ENCODE results near the gene SPNS2. TPM values are rescaled to one million over a fixed set of nuclear protein-coding genes. Genes with fewer than 3 reads are reported as not detected.

The SPNS2 gene
- total RNA-seq, 1 donor from 2014 or later: 0.70 TPM

DNA sequence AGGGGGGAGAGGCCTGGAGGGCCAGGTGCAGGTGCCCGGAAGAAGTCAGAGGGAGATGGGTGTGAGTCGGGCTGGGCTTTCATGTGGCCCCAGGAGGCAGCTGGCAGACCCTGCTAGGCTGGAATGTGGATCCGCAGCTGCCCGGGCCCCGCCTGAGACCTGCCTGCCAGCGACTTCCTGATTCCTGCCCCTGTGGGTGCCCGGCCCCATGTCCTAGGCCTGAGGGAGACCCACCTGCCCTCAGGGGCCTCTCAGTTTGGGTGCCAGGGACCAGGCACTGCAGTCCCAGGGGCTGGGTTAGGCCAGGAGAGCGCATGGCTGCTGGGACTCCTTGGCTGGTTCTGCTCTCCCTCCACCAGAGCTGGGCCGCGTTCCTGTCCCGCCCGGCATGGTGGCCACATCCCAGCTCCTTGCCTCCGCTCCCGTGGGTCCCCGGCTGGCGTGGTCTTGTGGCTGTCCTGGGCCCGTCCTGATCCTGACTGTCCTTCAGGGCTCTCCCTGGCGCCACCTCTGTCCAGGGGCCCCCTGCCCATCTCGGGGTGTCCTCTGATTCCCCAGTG, 22.1 kb upstream of the SPNS2 start:
- H3K27me3 Mint-ChIP-seq (ENCODE audit: low read depth): peaks cover 8% of the 10 kb centered on the region
- peaks cover 18% of the 10 kb centered on the region for H3K4me1 Mint-ChIP-seq (ENCODE audit: low read depth)
- H3K9me3 Mint-ChIP-seq (ENCODE audit: low read depth): no peaks in the 10 kb centered on the region
- no peak for DNase-seq (ENCODE audit: low spot score)
- H3K36me3 Mint-ChIP-seq (ENCODE audit: low read depth): no peaks in the 10 kb centered on the region
- H3K27ac Mint-ChIP-seq (ENCODE audit: unreplicated experiment): no peak overlapping the region
- TF ChIP-seq, protein P1, sequence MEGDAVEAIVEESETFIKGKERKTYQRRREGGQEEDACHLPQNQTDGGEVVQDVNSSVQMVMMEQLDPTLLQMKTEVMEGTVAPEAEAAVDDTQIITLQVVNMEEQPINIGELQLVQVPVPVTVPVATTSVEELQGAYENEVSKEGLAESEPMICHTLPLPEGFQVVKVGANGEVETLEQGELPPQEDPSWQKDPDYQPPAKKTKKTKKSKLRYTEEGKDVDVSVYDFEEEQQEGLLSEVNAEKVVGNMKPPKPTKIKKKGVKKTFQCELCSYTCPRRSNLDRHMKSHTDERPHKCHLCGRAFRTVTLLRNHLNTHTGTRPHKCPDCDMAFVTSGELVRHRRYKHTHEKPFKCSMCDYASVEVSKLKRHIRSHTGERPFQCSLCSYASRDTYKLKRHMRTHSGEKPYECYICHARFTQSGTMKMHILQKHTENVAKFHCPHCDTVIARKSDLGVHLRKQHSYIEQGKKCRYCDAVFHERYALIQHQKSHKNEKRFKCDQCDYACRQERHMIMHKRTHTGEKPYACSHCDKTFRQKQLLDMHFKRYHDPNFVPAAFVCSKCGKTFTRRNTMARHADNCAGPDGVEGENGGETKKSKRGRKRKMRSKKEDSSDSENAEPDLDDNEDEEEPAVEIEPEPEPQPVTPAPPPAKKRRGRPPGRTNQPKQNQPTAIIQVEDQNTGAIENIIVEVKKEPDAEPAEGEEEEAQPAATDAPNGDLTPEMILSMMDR (IDR thresholded peaks at IDR 0.05): no peak
- no peak overlapping the region for H3K4me3 Mint-ChIP-seq (ENCODE audit: unreplicated experiment)

DNA sequence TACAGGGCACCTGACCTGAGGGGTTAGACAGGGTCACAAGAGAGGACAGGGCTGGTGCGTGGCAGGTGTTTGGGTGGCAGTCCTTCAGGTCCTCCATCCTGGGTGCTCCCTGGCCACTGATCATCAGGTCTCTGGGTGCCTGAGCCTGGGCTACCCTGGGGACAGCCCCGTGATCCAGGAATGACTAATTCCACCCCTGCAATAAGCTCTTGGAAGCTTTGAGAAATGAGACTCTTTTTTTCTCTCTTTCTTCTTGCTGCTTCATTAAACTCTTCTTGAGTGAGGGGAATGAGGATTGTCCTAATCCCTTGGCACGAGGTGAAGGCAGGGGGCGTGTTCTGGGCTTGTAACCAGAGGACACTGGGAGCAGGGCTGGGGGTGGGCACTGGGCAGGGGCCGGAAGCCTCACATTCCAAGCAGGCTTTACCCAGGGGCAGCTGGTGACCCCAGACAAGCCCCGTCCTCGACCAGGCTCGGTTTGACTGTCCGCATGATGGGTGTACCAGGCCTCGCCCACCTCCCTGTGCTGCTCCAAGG, 21.4 kb upstream of the SPNS2 start:
- no peak for DNase-seq (ENCODE audit: low spot score)
- no peaks in the 10 kb centered on the region for H3K36me3 Mint-ChIP-seq (ENCODE audit: low read depth)
- peaks cover 5% of the 10 kb centered on the region for H3K27me3 Mint-ChIP-seq (ENCODE audit: low read depth)
- H3K27ac Mint-ChIP-seq (ENCODE audit: unreplicated experiment): no peak overlapping the region
- H3K4me1 Mint-ChIP-seq (ENCODE audit: low read depth): peaks cover 18% of the 10 kb centered on the region
- H3K4me3 Mint-ChIP-seq (ENCODE audit: unreplicated experiment): no peak overlapping the region
- TF ChIP-seq, protein P1 (IDR thresholded peaks at IDR 0.05): no peak
- H3K9me3 Mint-ChIP-seq (ENCODE audit: low read depth): no peaks in the 10 kb centered on the region

DNA sequence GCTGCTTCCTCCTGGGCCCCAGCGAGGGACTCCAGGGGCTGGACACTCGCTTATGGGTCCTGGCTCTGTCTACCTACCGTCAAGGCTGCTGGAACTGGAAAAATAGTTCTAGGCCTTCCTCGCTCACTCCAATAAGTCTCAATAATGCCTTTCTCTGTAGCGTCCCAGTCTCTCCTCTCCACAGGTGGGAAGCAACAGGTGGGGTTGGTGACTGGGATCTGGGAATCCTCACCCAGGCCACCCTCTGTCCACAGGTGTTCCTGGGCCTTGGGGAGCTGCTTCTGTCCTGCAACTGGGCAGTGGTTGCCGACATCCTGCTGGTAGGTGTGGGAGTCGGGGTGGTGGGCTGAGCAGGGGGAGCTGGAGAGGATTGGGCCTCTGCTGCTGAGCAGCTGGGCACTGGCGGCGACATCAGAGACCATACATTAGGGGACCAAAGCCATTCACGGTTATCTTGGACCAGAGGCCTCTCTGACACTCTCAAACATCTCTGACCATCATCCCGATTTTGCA, 20.3 kb upstream of the SPNS2 start:
- Mint-ChIP-seq H3K36me3 (ENCODE audit: low read depth) (no peaks in the 10 kb centered on the region), H3K9me3 (ENCODE audit: low read depth) (no peaks in the 10 kb centered on the region), H3K27me3 (ENCODE audit: low read depth) (peaks cover 5% of the 10 kb centered on the region), H3K4me3 (ENCODE audit: unreplicated experiment) (no peak overlapping the region), H3K4me1 (ENCODE audit: low read depth) (peaks cover 18% of the 10 kb centered on the region), H3K27ac (ENCODE audit: unreplicated experiment) (no peak overlapping the region)
- TF ChIP-seq, protein P1 (IDR thresholded peaks at IDR 0.05): no peak
- no peak for DNase-seq (ENCODE audit: low spot score)

DNA sequence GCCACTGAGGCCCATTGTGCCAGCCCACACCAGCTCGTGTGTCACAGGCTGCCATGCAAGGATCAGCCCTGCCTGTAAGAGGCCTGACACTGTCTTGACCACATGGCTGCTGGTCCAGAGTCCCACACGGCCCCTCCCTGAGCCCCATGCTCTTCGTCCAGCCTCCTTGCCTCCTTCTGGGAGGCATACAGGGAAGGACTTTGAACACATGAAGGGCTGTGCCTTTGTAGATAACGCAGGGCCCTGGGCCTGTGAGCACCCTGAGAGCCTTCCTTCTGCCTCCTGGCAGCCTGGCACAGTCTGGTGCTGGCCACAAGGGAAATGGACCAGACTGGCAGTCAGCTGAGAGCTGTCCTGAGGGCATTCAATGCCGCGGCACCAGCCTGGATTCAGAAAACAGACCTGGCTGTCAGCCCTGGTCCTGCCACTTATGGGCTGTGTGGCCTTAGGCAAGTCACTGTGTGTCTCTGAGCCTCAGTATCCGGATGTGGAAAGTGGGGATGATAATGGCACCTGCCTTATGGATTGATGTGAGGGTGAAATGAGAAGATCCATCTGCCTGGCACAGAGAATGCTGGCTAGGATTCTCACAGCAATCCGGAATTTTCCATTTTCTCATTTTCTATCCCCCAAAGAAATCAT, 19.2 kb upstream of the SPNS2 start:
- no peak for DNase-seq (ENCODE audit: low spot score)
- no peak overlapping the region for H3K4me3 Mint-ChIP-seq (ENCODE audit: unreplicated experiment)
- H3K4me1 Mint-ChIP-seq (ENCODE audit: low read depth): peaks cover 18% of the 10 kb centered on the region
- TF ChIP-seq, protein P1 (IDR thresholded peaks at IDR 0.05): no peak
- H3K9me3 Mint-ChIP-seq (ENCODE audit: low read depth): no peaks in the 10 kb centered on the region
- H3K27ac Mint-ChIP-seq (ENCODE audit: unreplicated experiment): no peak overlapping the region
- H3K27me3 Mint-ChIP-seq (ENCODE audit: low read depth): peaks cover 5% of the 10 kb centered on the region
- H3K36me3 Mint-ChIP-seq (ENCODE audit: low read depth): no peaks in the 10 kb centered on the region

DNA sequence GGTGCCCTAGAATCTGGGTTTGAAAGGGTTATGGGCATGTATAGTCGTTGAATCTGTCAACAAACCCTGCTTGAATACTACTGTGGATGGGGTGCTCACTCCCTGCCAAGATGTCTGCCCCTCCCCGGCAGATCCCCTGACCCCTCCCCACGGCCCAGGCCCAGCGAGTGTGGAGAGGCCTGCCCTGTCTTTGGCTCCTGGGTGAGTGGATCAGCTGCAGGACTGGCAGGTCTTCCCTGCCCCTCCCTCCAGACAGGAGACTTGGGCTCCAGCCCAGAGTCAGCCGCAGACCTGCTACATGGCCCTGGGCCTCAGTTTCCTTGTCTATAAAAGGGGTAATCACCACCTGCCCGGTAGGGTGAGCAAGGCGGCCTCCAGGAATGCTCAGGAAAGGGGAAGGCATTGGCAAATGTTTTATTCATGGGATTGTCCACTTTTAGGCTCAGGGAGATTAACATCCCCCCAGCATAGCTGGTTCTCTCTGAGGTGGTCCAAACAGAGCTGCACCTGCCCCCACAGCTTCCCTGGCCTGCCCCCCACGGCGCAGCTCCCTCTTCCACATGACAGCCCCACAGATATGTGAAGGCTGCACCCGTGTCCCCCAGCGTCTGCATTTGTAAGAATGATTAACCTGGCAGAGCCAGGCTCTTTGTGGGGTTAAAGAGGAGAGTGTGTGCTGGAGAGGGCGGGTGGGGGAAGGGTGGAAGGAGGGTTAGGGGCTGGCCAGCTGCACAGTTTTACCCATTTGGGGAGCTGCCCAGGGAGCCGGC, 18.5 kb upstream of the SPNS2 start:
- H3K27ac Mint-ChIP-seq (ENCODE audit: unreplicated experiment): no peak overlapping the region
- peaks cover 6% of the 10 kb centered on the region for H3K27me3 Mint-ChIP-seq (ENCODE audit: low read depth)

More for the DNA sequence above, 18.5 kb upstream of the SPNS2 start:
- no peak overlapping the region for H3K4me3 Mint-ChIP-seq (ENCODE audit: unreplicated experiment)
- H3K4me1 Mint-ChIP-seq (ENCODE audit: low read depth): peaks cover 13% of the 10 kb centered on the region
- TF ChIP-seq, protein P1 (IDR thresholded peaks at IDR 0.05): no peak
- H3K9me3 Mint-ChIP-seq (ENCODE audit: low read depth): no peaks in the 10 kb centered on the region
- no peak for DNase-seq (ENCODE audit: low spot score)
- H3K36me3 Mint-ChIP-seq (ENCODE audit: low read depth): no peaks in the 10 kb centered on the region

All from chondrocyte (in vitro differentiated cells).